ENCODE results near the gene HIPK2. TPM values are rescaled to one million over a fixed set of nuclear protein-coding genes. Genes with fewer than 3 reads are reported as not detected.
A peak's percentile ranks its signal among the peaks of the same experiment; 100 is the strongest.

HIPK2 gene
- total and polyA plus RNA-seq, 12 donors: 19.7 to 203 (median 127) TPM

- DNase-seq: peak; percentile 53 to 73
- Histone ChIP-seq H3K27ac (peak overlapping the region; percentile 56 to 90 (median 82)), H3K4me3 (no peak overlapping the region), H3K36me3 (peaks cover 0 to 75% (median 20%) of the 10 kb centered on the region in 9 donors), H3K9me3 (no peaks in the 10 kb centered on the region), H3K4me1 (peaks cover 11 to 68% (median 47%) of the 10 kb centered on the region in 9 donors), H3K27me3 (no peaks in the 10 kb centered on the region)
- ATAC-seq: peak; percentile 55 to 86 (median 76)
- intact Hi-C loops (cut with DNase I): no loop called here
- TF ChIP-seq CTCF (IDR thresholded peaks at IDR 0.05): no peak
- WGBS, 2 donors: 52 to 56% methylated on average over 23 of the region's 23 CpGs
These were observed 63.5 kb downstream of the HIPK2 start for GRCh38 chr7:139714163-139714901.

GRCh38 chr7:139713526-139714162, 64.2 kb downstream of the HIPK2 start:
- intact Hi-C loops (cut with DNase I): no loop called here
- DNase-seq: no peak
- Histone ChIP-seq H3K27ac (peak overlapping the region; percentile 56 to 90 (median 82)), H3K4me3 (no peak overlapping the region), H3K9me3 (no peaks in the 10 kb centered on the region), H3K36me3 (peaks cover 0 to 81% (median 20%) of the 10 kb centered on the region in 9 donors), H3K4me1 (peaks cover 13 to 68% (median 54%) of the 10 kb centered on the region in 9 donors), H3K27me3 (no peaks in the 10 kb centered on the region)
- peak in 2 of 8 donors; percentile 30 to 31 for ATAC-seq
- WGBS, 2 donors: 82 to 83% methylated on average over 15 of the region's 15 CpGs
- TF ChIP-seq CTCF (IDR thresholded peaks at IDR 0.05): no peak

GRCh38 chr7:139713061-139713460, 64.7 kb downstream of the HIPK2 start:
- intact Hi-C loops (cut with DNase I): no loop called here
- WGBS, 2 donors: 87 to 93% methylated on average over 9 of the region's 9 CpGs
- peaks cover 0 to 87% (median 20%) of the 10 kb centered on the region in 9 donors for H3K36me3 ChIP-seq
- no peaks in the 10 kb centered on the region for H3K27me3 ChIP-seq
- ATAC-seq (no peak), DNase-seq (no peak)
- no peak for TF ChIP-seq CTCF (IDR thresholded peaks at IDR 0.05)
- H3K4me3 ChIP-seq: no peak overlapping the region
- peak overlapping the region in 8 of 10 donors; percentile 75 to 90 (median 85) for H3K27ac ChIP-seq
- peaks cover 15 to 73% (median 60%) of the 10 kb centered on the region in 9 donors for H3K4me1 ChIP-seq
- H3K9me3 ChIP-seq: no peaks in the 10 kb centered on the region

- DNase-seq (no peak), ATAC-seq (no peak)
- intact Hi-C loops (cut with DNase I): no loop called here
- no peaks in the 10 kb centered on the region for H3K27me3 ChIP-seq
- no peak overlapping the region for H3K4me3 ChIP-seq
- 63 to 67% methylated on average over 11 of the region's 11 CpGs for whole genome bisulfite sequencing, 2 donors
- peaks cover 0 to 92% (median 20%) of the 10 kb centered on the region in 9 donors for H3K36me3 ChIP-seq
- H3K4me1 ChIP-seq: peaks cover 15 to 81% (median 67%) of the 10 kb centered on the region in 9 donors
- no peaks in the 10 kb centered on the region for H3K9me3 ChIP-seq
- H3K27ac ChIP-seq: peak overlapping the region in 6 of 10 donors; percentile 50 to 90 (median 86)
- no peak for TF ChIP-seq CTCF (IDR thresholded peaks at IDR 0.05)
These were observed 65.6 kb downstream of the HIPK2 start for GRCh38 chr7:139711991-139712743.
